Measurements from ENCODE around the gene MLKL.

- no peak for TF ChIP-seq GATA3 (IDR thresholded peaks at IDR 0.05; ENCODE audit: low read depth, low read length)
- no peak for TF ChIP-seq GATA2 (IDR thresholded peaks at IDR 0.05; ENCODE audit: low read depth, low read length)
These were observed 11.3 kb upstream of the MLKL start for GRCh38 chr16:74711938-74712337.
